ENCODE measurements around the gene PDE4A.
"Not testable (repeated sequence)": the region's sequence is repeated elsewhere in the genome, so short reads cannot be mapped to it uniquely, and the experiment has no call there.

DNA sequence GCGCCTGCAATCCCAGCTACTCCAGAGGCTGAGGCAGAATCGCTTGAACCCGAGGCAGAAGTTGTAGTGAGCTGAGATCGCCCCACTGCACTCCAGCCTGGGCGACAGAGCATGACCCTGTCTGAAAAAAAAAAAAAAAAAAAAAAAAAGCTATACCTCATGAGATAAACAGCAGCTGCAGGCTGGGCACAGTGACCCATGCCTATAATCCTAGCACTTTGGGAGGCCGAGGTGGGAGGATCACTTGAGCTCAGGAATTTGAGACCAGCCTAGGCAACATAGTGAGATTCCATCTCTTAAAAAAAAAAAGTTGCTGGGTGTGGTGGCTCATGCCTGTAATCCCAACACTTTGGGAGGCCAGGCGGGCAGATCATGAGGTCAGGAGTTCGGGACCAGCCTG, 21.0 kb upstream of the PDE4A start:
- TF ChIP-seq BHLHE40 (IDR thresholded peaks at IDR 0.05; ENCODE audit: borderline replicate concordance); HDGF (IDR thresholded peaks at IDR 0.05; ENCODE audit: borderline replicate concordance); FOXK2 (IDR thresholded peaks at IDR 0.05); CTBP1 (IDR thresholded peaks at IDR 0.05; ENCODE audit: borderline replicate concordance): not testable (repeated sequence)

Measured in HEK293T (cell line).